Activated gamma-delta T cell treated with anti-CD3 and anti-CD28 coated beads, Interleukin-2, amount 50 U/mL, for 16 hours (primary cell): ENCODE measurements around the gene PKNOX2.

ENCODE experiments used
- DNase-seq: peaks from one replicate; pipeline ENCODE4 v3.0.0-alpha.2; 2020; ENCODE audit warnings: low read depth

Gene PKNOX2, protein sequence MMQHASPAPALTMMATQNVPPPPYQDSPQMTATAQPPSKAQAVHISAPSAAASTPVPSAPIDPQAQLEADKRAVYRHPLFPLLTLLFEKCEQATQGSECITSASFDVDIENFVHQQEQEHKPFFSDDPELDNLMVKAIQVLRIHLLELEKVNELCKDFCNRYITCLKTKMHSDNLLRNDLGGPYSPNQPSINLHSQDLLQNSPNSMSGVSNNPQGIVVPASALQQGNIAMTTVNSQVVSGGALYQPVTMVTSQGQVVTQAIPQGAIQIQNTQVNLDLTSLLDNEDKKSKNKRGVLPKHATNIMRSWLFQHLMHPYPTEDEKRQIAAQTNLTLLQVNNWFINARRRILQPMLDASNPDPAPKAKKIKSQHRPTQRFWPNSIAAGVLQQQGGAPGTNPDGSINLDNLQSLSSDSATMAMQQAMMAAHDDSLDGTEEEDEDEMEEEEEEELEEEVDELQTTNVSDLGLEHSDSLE

GRCh38 chr11:125164422-125165110 is at the start of gene PKNOX2:
Gene PKNOX2 (plus strand): TSS chr11:125164751. CDS start chr11:125351306, 186,555 bp downstream.
- peak; percentile 21 for DNase-seq

DNA sequence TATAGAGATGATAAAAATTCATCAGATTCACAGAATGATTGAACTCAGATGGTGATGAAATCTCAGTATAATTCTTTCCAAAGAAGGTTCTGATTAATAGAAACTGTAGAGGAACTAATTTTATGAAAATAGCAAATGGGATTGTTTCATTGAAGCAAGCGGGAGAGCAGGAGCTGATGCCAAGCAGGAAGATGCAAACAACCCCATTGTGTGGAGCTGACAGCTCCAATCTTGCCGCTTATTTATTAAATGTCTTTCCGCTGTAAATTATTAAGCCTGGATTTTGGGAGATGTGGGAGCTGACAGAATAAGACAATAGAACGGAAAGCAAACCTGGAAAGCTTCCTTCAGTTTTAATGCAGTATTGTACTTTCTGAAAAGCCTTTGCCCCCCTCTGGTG is 47.1 kb upstream of the PKNOX2 start:
- DNase-seq = no peak

DNA sequence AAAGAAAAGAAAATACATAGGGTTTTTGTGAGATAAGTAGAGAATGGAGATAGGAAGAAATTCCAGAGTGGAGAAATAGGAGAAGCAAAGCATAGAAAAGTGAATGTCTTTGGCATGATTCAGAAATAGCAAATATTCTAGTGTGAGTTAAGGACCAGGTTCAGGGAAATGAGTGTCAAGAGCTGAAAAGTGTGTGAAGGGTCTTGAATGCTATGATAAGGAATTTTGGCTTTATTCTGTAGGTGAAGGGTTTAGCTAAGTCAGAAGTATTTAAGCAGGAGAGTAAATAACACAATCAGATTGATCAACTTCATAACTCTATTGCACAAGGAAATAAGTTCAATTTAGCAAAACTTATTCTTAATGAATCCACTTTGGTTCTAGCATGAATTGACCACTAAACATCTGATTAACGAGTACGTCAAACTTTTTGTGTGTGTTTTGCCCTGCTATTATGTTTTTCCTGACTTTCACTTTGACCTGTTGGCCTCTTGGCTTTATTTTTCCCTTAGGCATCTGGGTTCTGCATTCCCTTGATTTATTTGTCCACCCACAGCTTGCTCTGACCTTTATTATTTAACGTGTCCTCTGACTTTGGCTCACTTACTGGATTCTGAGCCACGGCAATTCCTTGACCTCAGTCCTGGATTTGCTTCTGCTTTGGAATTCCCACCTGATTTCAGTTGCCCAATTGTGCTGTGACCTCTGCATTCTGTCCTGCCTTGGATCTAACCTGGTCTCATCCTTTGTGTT is 41.2 kb upstream of the PKNOX2 start:
- DNase-seq = no peak

DNA sequence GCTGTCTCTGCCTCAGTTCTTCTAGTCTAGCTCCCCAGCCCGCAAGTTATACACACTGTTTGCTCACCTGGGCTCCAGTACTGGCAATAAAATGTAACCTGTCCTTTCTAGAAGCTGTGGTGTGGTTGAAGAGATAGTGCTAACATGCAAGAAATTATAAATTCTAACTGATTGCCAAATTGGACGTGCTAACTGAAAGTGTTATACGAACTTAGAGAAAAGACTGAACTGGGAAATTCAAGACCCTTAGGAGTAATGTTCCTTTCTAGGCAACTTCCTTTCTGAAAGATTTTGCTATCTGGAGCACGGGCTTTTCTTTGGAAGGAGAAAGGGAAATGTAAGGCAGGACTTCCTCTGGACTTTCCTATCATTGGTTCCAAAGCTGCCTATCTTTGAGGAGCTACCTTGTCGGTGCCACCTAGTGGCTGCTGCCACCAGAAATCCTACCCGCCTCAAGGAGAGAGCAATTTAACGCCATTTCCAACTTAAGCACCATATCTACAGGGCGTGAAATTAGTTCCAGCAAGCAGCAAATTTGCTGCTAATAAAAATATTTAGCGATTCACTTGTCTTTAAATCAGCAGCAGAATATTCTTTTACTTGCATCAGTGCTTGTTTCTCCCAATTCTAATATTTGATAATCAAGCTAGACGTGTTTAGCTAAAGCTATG is 40.5 kb upstream of the PKNOX2 start:
- no peak for DNase-seq

GRCh38 chr11:125124618-125124992 is 39.9 kb upstream of the PKNOX2 start:
- no peak for DNase-seq

- no peak for DNase-seq
Measured at GRCh38 chr11:125128450-125128849, 36.1 kb upstream of the PKNOX2 start.

GRCh38 chr11:125129316-125129993 is 35.1 kb upstream of the PKNOX2 start:
- DNase-seq = no peak

DNA sequence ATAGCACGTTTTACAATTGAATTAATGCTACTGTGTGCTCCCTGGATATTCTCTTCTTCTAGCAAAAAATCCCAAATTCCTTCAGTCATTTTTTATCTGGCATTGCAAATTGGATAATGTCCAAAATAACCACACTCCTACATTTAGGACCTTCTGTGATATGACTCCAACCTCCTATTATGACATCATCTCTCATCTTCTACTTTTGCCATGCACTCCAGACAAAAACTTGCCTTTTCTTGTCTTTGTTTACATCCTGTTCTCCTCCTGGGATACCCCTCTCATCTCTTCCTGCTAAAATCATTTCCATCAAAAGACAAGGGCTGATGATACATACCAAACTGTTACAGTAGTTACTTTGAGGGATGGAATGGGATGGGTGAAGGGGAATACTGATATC is 32.5 kb upstream of the PKNOX2 start:
- DNase-seq = no peak

- DNase-seq = no peak
Measured at GRCh38 chr11:125132596-125132995, 32.0 kb upstream of the PKNOX2 start.

DNA sequence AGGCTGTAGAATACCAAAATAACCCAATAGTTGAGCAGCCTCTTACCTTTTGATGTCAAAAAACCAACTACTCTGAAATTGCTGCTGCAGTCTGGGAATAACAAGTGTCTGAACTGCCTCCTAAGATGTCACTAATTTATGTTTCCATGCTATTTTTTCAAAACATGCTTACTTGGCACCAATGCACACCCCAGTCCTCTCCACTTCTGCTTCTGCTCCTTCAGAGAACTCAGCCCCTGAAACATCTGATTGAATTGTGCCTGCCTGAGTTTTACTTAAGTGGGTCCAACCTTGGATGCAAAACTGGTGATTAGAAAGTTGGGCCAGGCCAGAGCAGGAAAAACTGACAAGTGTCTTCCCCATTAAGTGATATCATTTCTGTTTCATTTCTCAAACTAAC is 28.6 kb upstream of the PKNOX2 start:
- no peak for DNase-seq

DNA sequence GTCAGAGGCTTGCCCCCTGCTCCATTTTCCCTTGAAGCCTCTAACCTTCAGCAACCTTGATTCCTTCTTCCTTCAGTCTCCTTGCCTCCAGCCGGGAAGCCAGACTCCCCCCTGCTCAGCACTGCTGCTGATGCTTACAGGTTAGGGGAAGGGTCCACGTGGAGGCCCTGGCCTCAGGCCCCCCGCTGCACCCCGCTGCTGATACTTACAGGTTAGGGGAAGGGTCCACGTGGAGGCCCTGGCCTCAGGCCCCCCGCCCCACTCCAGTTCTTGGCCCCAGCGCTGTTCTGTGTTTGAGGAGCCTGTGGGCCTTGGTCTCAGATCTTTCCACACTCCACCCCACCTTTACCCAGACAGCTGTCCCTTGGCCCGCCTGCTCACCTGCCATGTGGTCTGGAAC is 25.6 kb upstream of the PKNOX2 start:
- no peak for DNase-seq

DNA sequence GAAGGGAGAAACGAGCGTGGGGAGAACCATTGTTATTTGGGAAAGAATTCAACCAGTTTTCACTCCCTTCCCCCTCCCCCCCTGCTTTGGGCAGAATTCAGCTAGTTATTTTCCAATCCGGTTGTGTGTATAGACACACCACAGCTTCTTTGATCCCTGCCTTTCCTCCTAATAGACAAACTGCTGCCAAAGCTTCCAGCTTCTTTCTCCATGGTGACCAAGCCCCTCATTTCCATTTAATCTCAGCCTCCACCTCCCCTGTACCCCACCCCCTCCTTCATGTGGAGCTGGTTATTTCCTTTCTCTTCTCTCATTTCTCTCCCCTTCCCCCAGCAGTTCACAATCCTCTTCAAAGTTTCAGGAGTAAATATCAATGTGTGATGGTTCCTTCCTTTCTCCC is 24.8 kb upstream of the PKNOX2 start:
- no peak for DNase-seq

- no peak for DNase-seq
Measured at GRCh38 chr11:125140233-125140632, 24.3 kb upstream of the PKNOX2 start.

DNA sequence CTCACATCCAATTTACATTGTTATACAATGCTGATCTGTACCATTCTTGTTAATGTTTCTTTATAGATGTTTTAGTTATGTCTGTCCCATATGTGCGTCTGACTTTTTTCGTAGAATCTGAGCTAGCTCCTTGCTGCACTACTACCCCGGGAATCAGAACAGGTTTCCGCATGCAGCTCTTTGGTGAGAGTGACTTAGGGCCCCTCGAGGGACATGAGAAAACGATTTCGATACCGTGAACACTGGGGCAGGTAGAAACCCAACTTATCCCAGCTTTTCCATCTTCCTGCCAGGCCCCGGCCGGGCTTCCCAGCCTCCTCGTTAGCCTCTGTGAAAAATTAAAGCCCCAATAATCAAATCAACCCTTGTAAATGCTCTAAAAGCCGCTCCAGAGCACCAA is 23.4 kb upstream of the PKNOX2 start:
- DNase-seq = no peak

DNA sequence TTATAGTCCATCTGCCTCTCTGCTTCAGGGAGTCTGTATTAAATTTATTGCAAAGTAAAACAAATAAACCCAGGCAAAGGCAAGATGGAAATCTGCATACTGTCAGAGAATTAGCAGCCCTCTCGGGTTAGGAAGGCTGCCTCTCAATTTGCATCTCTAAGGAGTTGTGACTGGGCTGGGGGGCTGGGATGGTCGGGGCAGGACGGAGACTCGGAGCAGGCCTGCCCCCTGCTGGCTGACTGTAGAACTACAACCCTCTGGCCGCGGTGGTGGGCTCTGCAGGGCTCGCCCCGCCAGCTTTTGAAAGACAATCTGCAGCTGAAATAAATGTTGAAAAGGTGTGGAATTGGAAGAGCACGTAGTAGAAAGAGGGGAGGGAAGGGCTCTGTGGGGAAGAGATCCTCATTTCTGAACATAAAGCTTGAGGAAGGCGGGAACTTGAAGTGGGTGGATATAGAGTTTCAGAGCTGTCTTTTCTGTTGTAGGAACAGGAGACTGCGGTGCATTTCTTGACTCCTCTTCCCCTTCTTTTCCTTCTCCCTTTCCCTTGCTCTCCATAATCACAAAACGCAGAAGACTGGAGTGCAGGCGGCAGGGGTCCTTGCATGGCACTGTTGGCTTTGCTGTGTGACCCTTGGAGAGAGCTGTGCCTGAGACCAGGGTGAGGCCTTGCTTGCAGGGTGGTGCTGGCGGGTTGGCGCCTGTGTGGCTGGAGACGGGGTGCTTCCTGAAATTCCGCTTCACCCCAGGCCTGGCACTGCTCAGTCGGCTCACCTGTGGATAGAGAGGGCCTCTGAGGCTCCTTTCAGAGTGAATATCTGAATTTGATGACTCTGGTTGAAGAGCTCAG is 22.6 kb upstream of the PKNOX2 start:
- peak; percentile 50 for DNase-seq

DNA sequence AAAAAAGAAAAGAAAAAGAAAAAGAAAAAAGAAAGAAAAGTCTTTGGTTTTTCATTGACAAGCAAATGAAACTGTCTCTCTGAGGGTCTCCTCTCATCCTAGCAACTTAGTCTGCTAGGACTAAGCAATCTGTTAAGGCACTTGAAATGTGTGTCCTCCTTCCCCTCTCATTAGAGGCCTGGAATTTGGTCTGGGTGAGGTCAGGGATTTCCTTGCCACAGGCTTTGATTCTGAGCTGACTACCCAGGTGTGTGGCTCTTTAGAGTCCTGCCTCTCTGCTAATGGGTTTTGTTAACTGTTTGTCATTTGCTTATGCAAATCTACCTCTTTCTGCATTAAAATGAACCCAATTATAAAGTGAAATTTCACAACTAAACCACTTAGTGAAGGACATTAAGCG is 18.3 kb upstream of the PKNOX2 start:
- DNase-seq = no peak

DNA sequence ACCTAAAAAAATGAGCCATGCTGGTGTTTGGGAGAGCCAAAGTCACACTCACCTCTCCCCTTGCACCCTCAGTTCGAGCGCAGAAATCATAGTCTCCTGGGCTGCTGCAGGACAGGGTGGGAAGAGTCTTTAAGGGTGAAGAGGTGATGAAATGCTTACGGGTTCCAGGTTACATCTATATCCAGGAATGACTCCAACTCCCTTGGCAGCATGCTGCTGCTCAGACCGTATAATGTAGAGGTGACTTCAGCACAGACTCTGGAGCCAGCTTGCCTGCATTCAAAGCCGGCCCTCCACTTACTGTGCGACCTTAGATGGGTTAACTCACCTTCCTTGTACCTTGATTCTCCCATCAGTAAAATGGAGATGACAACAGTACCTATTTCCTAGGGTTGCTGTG is 17.3 kb upstream of the PKNOX2 start:
- no peak for DNase-seq

DNA sequence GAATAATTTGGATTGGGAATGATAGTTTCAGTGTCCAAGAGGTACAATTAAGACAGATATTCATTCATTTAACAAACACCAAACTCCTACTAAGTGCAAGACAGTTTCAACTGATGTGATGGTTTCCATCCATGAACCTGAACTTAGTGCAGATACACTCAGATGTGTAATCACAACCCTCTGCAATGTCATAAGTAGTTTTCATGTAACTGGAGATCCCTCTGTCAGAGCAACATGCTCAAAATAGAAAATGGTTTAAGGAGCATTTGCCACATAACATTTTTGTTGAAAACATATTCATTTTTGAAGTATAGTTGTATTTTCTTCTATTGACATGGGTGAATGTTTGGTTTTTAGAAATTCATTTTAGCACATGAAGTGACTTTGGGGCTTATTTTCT is 16.5 kb upstream of the PKNOX2 start:
- DNase-seq = no peak

- no peak for DNase-seq
Measured at GRCh38 chr11:125148743-125149142, 15.8 kb upstream of the PKNOX2 start.

GRCh38 chr11:125153837-125154236 is 10.7 kb upstream of the PKNOX2 start:
- no peak for DNase-seq
